Measurements from ENCODE around the gene TMED4.

GRCh38 chr7:44569959-44570358 is 12.1 kb downstream of the TMED4 start:
- TF ChIP-seq POLR2AphosphoS5 (IDR thresholded peaks at IDR 0.05) = no peak
- TF ChIP-seq CTCF (IDR thresholded peaks at IDR 0.05) = no peak
- no peak for TF ChIP-seq POLR2A (IDR thresholded peaks at IDR 0.05)
